ENCODE measurements around the gene NINJ2.

The NINJ2 gene

DNA sequence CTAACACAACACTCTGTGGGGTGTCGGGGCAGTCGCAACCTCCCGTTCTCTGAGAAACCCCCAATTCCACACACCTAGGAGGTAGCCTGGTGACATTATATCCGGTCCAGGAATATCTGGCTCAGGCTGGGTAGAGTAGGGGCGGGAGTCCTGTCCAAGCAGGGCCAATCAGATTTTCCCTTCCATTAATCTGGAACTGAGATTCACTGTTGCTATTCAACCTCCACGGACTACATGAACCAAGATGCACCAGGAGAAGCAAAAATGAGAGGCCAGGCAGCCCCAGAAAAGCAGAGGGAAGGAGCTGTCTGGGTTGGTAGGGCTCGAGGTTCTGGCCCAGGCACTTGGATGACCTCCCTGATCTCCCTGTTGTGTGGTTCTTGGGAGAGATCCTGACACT lies 51.0 kb downstream of the NINJ2 start:
- no peak for FAIRE-seq

DNA sequence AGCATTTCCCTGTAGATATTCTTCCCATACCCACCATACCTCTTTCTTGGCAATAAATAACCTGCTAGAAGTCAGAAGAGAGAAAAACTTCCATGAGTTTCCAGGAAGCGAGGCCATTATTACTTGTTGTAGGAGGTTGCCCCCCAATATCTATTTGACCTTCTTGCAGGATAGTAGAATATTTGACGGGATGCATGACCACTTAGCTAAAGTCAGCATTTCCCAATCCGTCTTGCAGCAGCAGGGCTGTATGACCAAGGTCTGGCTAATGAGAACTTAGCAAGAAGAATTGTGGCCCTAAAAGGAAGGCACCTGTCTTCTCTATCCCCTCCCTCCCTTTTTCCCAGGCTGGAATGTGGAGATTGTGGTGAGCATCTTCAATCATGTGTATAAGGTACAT lies 51.5 kb downstream of the NINJ2 start:
- no peak for FAIRE-seq

DNA sequence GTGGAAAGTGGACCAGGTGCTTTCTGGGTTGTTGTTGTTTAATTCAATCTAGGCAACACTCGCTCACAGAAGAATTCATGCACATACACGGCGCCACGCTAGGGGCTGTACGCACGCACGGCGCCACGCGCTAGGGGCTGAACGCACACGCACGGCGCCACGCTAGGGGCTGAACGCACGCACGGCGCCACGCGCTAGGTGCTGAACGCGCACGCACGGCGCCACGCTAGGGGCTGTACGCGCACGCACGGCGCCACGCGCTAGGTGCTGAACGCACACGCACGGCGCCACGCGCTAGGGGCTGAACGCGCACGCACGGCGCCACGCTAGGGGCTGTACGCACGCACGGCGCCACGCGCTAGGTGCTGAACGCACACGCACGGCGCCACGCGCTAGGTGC lies 54.3 kb downstream of the NINJ2 start:
- no peak for FAIRE-seq

DNA sequence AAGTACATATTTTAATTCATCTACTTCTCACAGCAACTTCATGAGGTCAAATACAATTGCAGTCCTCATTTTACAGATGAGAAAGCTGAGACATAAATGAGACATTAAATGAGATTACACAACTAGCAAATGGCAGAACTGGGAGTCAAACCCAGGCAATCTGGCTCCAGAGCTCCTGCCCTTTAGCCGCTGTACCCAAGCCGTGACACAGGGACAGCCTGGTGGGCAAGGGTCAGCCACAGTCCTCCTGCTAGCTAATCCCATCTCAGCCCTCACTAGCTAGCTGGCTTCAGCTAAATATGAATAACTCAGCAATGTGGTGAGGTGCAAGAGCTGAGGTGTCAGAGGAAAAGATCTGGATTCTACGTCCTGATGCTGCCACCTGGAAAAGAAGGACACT lies 54.8 kb downstream of the NINJ2 start:
- FAIRE-seq = no peak

DNA sequence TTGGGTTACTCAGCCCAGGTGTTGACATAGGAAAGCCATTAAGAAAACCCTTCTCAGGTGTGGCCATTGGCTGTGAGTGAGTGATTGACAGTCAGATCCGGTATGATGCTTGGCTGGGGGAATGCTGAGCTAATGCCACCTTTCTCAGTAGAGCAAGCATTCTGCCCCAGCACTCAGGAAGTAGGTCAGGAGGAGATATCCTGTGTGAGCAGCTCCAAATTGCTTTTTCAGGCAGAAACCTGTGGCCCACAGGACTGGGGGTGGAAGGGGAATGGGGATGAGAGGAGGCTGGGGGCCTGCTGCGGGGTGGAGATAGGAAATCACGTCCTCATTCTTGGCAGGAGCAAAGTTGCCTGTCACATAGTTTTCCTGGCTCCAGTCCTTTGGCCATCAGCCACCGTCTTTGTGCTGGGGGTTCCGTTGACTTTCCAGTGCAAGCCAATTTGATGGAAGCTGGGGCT lies 55.7 kb downstream of the NINJ2 start:
- FAIRE-seq = no peak

DNA sequence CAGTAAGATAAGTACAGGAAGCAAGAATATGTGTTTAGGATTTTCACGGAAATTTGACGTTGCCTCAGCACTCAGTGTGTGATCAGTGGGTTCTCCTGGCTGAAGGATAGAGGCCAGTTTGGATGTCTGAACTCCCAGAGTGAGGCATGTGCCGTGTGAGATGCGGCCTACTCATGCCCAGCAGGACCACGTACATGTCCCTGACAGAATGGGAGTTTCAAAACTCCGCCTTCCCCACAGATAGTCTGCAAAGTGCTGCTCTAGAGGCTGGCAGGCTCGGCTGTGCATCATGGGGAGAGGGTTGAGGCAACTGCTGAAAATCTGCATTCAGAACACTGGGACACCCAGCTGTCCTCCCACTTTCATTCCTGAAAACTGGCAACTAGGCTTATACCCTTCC lies 58.3 kb downstream of the NINJ2 start:
- FAIRE-seq = no peak

DNA sequence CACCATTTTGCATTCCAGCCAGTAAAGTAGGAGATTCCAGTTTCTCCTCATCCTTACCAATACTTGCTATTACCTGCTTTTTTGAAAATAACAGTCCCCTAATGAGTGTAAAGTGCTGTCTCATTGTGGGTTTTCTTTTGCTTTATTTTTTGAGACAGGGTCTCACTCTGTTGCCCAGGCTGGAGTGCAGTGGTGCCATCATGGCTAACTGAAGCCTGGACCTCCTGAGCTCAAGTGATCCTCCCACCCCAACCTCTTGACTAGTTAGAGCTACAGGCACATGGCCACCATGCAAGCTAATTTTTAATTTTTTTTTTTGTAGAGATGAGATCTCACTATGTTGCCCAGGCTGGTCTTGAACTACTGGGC lies 60.6 kb downstream of the NINJ2 start:
- FAIRE-seq = no peak

DNA sequence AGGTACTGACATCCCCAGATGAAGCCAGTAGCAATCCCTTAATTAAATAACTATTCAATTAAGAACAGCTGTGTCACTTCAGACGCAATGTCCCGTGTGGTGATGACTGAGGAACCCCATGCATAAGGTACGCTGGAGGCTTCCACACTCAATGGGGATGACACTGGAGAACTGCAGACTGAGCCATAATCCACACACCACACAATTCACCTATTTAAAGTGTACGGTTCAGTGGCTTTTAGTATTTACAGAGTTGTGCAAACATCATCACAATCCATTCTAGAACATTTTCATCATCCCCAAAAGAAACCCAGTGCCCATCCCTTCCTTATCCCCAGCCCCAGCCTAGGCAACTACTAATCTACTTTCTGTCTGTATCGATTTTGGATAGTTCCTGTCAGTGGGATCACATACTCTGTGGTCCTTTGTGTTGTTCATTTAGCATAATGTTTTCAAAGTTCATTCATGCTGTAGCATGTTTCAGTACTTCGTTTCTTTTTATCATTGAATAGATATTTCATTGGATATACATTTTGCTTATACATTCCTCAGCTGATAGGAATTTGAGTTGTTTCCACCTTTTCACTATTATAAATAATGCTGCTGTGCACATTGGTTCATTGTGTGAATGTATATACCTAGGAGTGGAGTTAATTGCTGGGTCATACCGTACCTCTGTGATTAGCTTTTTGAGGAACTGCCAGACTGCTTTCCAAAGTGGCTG lies 61.1 kb downstream of the NINJ2 start:
- no peak for FAIRE-seq

DNA sequence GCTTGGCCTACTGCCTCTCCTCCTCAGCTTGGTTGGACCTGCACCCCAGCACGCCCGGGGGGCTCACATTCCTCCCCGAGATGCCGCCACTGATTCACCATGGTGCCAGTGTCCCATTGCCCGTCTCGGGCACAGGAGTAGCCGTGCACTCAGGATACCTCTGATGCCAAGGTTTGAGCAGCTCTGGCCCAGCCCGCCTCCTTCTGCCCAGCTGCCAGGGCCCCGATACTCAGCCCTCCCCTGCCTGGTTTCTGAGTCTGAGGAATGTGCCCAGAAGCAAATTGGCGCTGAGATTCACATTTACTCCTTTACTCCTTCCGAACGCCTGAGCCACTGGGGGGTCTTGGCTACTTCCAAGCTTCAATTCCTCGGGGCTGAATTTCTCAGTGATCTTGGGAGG lies 63.5 kb downstream of the NINJ2 start:
- FAIRE-seq = no peak

DNA sequence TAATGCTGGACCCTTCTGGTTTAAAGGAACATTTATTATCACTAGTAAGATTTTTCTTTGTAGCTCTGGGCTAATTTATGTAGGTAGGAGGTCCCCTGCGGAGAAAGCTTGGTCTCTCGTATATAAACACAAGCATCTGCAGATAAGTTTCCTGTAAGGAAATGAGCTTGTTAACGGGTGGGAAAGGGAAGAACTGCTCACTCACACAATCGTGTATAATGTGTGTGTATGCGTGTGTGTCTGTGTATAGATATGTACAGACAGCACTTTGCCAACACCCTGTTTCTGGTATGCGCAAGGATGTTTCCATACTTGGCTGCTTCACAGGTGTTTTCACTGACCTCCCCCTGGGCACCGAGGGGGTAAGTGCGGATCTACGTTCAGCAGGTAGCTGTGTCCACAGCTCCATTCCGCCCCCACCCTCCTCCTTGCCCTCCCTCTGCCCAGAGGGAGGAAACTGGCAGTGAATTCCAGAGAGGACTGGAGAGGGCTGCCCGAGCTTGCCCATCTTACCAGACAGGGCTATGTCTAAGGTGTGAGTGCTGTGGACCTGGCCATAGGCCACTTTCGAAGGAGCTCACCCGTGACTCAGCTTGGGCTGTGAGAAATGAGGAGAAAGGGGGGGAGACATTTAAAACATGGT lies 65.2 kb downstream of the NINJ2 start:
- FAIRE-seq = no peak

DNA sequence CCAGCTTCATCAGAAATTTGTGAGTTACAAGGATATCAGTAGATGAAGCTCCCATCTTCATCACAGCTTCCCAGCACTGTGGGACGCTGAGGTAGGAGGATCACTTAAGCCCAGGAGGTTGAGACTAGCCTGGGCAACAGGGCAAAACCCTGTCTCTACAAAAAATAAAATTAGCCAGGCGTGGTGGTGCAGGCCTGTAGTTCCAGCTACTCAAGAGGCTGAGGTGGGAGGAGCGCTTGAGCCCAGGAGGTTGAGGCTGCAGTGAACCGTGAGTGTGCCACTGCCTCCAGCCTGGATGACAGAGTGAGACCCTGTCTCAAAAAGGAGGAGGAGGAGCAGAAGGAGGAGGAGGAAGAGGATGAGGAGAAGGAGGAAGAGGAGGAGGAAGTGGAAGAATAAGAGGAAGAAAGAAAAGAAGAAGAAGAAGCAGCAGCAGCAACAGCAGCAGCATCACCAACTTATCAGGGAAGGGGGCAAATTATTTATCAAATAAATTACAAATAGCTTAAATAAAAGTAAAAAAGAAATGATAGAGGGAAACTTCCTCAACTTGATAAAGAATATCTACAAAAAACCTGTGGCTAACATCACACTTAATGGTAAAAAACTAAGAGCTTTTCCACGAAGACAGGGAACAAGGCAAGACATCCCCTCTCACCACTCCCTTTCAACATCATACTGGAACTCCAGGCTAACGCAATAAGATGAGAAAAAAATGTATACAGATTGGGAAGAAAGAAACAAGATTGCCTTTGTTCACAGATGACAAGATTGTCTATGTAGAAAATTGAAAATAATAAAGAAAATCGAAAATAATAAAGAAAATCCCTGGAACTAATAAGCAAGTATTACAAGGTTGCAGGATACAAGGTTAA lies 69.6 kb downstream of the NINJ2 start:
- no peak for FAIRE-seq

DNA sequence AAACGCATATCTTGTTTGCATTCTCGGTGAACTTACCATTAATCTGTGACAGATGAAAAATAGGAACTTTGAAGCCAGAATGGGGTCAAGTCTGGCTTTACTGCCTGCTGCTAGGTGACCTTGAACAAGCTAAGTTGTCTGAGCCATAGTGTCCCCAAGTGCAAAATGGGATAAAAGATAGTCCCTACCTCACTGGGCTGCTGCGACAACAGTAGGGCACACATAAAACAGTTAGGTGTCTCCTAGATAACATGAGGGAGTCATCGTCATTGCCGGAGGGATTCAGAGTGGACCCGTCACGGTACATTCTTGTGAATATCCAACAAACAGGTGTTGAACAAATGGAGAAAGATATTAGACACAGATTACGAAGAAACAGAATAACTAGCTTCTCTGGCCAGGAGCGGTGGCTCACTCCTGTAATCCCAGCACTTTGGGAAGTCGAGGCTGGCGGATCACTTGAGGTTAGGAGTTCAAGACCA lies 71.2 kb downstream of the NINJ2 start:
- no peak for FAIRE-seq

DNA sequence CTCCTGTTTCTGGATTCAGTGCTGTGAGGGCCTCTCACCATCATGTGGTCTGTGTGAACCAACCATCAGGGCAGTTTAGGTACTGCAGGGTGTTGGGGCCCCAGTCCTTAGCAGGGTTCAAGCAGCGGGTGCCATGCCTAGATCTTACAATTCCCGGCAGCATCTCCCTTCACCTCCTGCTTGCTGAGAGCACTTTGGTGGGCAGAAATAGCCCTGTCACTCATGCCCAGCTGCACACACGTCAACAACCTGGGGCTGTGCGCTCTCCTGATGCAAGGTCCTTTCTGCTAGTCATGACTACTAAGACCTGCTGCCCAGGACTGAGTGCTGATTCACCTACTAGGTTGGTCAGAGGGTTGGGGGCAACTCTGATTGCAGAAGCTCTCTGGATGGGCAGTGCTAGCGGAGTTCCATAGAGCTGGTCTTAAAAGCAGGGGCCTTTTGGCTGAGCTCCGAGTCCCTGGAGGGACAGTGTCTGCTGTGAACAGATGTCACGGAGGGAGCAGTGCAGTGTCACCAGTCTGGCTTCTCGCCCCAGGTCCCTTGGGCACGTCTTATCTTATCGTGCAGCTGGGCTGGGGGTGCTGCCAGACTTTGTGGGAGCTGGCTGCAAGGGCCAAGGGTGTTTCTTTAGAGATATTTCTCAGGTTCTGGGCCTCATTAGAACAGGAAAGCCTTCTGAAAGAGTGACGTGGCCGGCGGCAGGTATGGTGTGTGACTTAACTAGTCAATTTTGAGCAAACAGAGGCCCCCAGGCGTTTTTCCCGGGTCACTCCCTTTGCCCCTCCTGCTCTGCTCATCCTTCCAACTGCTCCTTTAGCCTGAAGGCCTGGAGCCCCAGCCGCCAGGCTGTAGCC lies 71.8 kb downstream of the NINJ2 start:
- no peak for FAIRE-seq

DNA sequence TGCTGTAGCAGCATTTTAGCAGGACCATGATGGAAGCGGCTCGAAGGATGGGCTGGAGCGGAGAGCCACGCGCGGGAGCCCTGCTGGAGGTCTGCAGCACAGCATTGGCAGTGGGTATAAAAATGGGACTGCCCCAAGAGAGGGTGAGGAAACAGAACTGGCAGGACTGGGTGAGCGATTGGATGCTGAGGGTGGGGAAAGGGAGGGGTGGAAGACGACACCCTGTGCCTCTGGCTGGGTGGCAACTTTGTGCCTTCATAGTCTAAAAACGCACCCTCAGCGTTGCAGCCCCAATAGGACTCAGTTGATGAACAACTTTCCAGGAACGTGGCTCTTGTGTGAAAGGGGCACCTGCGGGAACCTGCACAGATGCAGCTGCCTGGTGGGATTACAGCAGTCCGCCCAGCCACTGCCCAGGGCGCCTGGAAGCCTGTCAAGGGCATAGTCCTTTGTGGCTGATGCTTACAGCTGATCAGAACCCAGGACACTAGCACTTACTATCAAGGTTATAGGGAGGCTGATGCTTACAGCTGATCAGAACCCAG lies 73.0 kb downstream of the NINJ2 start:
- FAIRE-seq = no peak

DNA sequence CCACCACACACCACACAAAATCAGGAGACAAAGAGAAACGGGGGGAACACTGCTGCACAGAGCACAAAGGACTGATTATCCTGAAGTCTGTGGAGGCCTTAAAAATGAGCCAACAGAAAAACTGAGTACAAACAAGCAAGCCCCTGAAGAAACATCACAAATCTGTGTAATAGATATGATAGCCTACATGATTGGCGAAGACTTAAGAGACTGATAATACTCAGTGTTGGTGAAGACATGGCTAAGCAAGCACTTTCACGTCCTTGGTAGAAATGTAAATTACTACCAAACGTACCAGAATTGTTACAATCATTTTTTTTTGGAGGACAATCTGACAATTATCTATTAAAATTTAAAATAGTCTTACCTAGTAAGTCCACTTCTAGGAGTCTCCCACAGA lies 74.6 kb downstream of the NINJ2 start:
- no peak for FAIRE-seq

DNA sequence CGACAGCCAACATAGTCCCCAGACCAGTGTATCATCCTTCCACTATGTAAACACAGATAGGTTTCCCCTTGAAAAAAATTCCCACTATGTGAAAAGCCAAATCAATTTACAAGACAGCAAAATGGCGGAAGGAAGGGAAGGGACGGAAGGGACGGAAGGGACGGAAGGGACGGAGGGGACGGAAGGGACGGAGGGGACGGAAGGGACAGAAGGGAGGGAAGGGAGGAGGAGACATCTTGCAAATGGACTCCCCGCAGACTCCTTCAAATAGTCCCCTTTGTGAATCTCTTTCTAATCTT lies 75.3 kb downstream of the NINJ2 start:
- no peak for FAIRE-seq

DNA sequence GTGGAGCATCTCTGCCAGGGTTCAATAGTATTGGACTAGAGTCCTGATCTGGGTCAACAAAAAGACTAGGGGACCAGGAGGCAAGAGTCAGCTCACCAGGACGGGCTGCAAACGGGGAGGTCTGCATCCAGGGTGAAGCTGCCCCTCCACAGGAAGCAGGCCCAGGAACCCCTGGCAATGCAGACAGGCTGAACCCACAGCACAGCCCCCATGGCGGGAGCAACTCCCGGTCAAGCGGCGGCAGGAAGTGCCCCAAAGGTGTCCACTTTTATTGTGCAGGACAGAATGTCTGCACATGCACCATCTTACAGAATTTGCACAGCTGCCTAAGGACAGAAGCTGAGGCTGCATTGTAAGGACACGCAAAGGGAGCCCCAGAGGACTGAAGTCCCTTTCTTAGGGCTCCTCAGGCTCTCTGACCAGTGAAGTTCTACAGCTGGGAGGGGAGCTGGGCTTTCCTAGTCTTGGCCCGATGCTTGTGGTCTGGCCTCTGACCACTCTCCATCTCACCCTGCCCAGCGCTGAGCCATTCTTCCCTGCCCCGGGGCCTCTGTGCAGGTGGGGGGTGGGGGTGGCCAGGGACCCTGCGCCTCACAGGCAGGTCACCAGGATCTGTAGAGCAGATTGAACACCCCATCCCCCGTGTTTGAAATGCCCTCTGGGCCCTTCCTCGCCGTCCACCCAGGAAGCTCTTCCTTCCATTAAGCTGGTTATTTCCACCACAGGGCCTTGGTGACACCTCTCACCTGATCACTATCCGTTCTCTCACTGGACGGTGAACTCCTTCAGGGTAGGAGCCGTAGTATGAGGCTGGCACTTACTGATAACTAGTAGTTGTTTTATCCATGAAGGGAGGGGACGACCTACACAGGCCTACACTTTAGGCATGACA lies 75.9 kb downstream of the NINJ2 start:
- no peak for FAIRE-seq

DNA sequence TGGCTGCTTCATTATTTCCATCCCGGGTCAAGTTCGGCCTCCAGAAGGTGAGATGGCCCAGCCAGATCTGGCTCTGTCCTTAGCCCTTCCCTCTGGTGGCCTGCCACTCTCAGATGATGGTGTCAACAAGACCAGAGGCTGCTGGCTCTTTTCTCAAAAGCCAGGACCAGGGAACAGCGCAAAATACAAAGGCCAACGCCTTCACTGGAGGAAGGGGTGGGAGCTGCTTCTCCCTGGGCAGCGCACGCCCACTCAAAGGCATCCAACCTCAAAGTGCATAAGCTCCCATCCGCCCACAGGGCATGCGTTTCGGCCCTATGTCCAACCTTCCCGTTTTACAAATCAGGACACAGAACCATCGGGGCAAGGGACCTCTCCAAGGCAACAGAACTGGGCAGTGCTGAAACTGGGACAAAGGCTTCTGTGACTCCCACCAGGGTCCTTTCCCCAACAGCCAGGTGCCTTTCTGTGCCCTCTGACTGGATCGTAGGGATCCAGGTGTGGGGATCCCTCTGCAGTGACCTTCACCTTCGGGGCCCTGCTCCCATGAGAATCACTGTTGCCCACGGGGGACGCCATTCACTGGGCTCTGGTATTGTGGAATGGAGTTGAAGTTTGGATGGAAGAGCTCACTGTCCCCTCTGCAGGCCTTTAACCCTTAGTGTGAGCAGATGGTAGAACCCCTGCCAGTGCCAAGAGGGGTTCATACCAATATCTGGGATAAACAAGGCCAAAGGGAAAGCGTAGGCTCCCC lies 76.8 kb downstream of the NINJ2 start:
- no peak for FAIRE-seq

DNA sequence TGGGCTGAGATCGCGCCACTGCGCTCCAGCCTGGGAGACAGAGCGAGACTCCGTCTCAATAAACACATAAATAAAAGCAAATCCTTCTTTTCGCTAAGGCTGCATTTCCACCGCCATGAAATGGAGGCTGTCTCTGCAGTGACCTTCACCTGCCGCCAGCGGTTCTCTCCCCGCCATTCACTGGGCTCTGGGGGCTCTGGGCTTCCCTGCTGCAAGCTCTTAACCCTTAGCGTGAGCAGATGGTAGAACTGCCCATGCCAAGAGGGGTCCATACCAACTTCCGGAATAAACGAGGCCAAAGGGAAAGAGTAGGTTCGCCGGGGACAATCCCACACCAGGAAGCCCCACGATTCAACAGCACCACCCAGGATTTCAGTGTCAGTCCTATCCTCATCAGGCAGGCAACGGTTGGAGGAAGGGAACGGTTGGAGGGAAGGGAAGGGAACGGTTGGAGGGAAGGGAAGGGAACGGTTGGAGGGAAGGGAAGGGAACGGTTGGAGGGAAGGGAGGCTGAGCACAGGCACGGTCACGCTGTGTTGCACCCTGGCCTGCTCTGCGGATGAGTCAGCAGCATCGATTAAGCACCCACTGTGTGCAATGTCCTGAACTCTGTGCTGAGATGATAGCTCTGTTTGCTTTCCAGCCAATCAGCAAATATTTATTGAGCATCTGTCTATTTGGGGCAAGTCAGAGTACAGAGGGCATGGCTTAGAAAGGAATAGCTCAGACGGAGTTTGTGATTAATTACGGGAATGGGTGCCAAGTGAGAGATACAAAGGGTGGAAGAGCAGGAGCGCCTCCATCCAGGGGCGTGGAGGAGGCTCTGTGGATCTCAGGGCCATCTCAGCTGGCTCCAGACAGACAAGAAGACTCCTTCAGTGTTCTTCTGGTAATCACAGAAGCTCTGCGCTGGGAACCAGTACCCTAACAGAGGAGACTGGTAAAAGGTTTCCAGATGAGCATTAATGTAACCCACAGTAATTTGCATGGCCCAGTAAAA lies 77.9 kb downstream of the NINJ2 start:
- no peak for FAIRE-seq
